NCI-H748 (cell line): Measurements from ENCODE around the gene DEPP1.
"Not testable (repeated sequence)": the region's sequence is repeated elsewhere in the genome, so short reads cannot be mapped to it uniquely, and the experiment has no call there.

Experiments
- DNase-seq: peaks from one replicate; lab custom pipeline; 2025; ENCODE audit not compliant: unreplicated experiment; lab: John Stamatoyannopoulos, UW

DEPP1 gene, protein sequence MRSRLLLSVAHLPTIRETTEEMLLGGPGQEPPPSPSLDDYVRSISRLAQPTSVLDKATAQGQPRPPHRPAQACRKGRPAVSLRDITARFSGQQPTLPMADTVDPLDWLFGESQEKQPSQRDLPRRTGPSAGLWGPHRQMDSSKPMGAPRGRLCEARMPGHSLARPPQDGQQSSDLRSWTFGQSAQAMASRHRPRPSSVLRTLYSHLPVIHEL

GRCh38 chr10:44978570-44979280, at the start of gene DEPP1:
Gene DEPP1 (minus strand): TSS chr10:44978809. CDS start chr10:44978030, 779 bp downstream.
- DNase-seq: peak; percentile 93

DNA sequence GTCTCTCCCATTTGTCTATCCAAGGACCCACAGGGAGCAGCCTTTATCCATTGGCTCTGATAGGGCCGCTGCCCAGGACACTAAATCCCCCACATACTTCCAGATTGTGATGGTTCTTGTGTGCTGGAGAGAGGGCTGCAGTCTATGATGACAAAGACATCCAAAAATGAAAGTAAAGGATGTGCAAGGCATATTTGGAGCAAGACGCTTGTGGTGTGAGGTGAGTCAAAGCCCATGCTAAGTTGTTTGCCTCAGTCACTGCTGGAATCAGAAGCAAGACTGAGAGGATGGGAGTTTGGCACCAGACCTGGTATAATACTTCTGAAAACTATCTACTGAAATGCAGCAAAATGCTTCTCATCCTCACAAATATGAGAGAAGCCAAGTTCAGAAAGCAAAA, 44.8 kb upstream of the DEPP1 start:
- no peak for DNase-seq

- no peak for DNase-seq
Measured at GRCh38 chr10:45015590-45015989, 37.0 kb upstream of the DEPP1 start.

DNA sequence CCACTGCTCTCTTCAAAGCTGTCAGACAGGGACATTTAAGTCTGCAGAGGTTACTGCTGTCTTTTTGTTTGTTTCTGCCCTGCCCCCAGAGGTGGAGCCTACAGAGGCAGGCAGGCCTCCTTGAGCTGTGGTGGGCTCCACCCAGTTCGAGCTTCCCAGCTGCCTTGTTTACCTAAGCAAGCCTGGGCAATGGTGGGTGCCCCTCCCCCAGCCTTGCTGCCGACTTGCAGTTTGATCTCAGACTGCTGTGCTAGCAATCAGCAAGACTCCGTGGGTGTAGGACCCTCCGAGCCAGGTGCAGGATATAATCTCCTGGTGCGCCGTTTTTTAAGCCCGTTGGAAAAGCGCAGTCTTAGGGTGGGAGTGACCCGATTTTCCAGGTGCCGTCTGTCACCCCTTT, 35.9 kb upstream of the DEPP1 start:
- not testable (repeated sequence) for DNase-seq

- peak; percentile 69 for DNase-seq
Measured at GRCh38 chr10:45008524-45009161, 30.0 kb upstream of the DEPP1 start.

DNA sequence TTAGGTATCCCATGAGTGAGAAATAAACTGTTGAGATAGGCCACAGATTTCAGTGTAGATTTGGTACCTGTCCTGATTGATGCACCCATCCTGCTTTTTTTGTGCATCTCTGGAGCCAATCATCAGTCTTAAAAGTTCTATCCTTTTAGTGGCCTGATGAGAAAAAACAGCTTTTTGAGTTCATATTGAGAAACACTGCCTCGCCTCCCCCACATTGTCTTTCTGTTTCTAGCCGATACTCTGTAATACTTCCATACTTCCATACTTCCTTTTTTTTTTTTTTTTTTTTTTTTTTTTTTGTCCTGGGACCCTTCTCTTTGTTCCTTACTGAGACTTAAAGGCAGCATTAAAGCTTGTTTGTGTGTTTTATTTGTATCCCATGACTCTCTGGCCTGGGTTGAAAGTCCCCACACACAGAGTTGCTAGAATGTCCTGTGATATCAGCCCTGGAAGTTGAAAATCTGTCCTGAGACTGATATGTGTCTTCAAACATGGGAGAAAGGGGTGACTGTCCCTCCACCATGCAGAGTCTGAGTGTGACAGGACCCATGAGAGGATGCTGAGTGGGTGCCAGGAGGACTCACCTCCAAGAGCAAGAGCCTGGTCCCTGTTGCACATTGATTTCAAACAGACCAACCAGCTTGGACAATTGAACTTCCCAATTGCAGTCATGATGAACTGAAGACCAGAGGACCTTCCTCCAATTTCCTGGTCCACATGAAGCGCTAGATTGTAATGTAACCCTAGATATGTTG, 27.8 kb upstream of the DEPP1 start:
- DNase-seq: no peak

- no peak for DNase-seq
Measured at GRCh38 chr10:45005284-45005683, 26.7 kb upstream of the DEPP1 start.

GRCh38 chr10:45004661-45005060, 26.1 kb upstream of the DEPP1 start:
- DNase-seq: no peak

GRCh38 chr10:45003432-45004000, 24.9 kb upstream of the DEPP1 start:
- no peak for DNase-seq

- peak; percentile 51 for DNase-seq
Measured at GRCh38 chr10:45001381-45002148, 23.0 kb upstream of the DEPP1 start.

DNA sequence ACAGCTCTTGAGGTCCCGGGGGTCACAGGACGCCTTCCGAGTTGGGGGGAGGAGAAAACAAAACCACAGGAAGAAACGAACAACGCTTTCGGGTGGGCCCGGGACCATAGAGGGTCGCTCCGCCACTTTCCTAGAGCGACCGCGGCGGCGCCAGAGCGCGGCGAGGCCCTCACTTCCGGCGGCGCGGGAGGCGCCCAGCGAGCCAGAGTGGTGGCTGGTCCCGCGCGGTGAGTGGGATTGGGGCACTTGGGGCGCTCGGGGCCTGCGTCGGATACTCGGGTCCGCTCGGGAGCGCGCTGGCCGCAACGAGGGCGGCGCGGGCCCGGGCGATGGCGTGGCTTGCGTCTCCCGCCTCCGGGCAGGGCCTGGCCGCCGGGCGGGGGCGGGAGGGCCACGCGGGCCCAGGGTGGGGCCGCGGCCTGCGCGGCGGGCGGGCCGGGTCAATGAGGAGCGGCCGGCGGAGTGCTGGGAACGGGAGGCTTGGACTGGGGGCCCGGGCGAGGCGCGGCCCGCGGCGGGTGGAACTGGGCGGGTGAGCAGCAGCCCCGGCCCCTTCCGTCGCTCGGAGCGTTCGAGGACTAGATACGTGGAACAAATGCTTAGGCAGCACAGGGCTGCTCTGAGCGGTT, 22.3 kb upstream of the DEPP1 start, which contains the start of gene ZNF22:
Gene ZNF22 (plus strand): TSS at position 172 of the 629 bp plus-strand sequence. CDS start 2,446 bp downstream, outside the sequence.
- DNase-seq: peak; percentile 75

DNA sequence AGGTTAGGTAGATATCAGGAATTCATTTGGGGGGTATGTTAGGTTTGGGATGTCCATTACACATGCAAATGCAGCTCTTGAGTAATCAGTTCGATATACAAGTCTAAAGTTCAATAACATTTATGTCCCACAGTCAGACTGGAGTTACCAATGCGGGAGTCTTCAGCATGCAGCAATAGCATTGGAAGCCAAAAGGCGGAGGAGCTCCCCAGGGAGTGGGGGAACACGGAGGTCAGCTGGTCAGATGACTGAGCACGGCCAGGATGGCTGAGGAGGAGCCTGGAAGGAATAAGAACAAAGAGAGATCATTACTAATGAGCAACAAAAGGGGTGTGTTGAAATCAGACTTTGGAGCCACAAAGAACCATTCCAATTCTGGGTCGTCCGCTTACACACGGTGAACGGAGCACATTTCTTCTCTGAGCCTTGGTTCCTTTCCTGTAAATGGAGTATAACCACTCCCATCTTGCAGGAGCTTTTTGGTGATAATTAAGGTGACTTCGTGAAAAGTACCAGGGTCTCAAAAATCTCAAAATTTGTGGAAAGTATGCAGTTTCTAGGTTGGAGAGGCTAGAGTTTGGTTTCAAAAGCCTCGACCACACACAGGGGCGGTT, 21.6 kb upstream of the DEPP1 start:
- no peak for DNase-seq

DNA sequence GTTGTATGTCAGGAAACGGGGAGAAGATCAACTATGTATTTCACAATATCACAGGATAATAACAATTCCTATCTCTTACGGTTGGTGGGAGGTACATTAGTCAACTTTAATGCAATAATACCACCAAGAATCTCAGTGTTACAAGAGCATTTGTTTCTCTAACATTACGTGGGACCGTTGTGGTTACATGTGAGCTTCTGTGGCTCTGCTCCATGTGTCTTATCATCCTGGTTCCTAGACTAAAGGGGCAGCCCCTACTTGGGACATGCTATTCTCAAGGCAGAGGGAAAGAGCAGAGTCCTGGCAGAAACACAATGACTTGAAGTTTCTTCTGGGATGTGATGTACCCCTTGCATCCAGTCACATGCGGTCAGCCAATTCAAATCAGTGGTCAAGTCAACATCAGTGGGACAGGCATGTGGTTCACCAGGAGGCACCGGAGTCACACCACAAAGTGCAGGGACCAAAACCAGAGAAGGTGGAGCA, 19.6 kb upstream of the DEPP1 start:
- DNase-seq: no peak

GRCh38 chr10:44997105-44997748, 18.6 kb upstream of the DEPP1 start:
- DNase-seq: no peak

DNA sequence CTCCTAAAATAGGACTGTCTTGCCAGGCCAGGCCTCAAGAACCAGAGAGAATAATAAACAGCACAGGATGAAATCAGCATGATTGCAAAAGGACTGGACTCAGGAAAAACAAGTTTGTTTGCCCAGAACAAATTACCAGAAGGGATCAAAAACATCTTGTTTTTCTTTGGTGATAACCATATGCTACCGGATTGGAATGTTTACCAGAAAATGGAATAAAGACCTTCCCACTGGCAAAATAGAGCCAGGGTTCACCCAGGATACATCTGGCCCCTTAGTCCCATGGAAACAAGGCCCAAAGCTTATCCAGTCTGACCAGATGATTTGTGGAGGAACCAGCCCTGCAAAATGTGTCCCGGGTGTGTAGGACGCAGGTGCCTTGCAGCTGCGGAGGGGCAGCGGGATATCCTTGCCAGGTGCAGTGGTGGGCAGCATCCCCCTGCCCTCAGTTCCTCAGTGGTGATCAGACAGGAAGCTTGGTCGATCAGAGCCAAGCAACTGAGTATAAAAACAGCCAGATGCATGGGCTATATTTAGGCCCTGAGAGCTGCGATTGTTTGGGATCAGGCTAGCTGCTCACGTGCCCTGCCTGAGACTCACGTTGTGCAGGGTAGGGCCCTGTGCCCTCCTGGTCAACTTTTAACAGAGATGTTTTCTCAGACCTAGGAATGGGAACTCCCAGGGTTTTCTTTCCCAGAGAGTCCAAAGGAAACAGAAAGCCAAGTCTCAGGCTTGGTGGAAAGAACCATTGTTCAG, 17.5 kb upstream of the DEPP1 start:
- DNase-seq: no peak

- no peak for DNase-seq
Measured at GRCh38 chr10:44995581-44995913, 16.9 kb upstream of the DEPP1 start.

DNA sequence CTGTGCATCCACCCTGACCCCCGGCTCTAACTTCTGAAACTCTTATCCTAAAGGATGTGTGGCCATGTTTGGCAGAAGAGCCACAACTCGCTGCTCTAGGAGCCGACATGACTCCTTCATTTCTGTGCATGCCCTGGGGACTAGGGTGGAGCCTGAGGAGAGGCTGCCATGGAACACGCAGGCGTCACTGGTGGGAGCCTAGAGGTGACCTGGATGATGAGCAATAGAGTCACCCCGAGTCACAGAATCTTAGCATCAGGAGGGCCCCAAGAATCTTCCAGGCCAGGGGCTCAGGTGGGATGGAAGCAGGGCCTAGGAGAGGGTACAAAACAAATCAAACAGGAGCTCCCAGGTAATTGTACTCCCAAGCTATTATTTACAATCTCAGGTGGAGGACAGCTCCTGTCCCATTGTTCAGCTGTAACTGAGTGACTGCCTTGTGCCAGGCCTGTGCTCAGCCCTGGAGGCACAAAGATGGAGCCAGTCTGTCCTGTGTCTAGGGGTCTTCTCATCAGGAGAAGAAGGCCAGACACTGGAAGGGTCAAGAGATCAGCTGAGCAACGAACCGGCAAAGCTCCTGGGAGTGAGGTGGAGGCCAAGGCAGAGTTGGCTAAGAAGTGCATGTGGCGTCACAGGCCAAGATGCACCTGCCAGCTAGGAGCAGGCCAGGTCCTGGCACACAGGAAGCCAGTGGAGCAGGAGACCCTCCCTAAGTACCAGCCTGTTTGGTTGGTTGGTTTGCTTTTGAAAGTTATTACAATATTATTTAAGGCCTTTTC, 16.3 kb upstream of the DEPP1 start:
- DNase-seq: no peak
